ENCODE measurements around the gene TRAF4. TPM values are rescaled to one million over a fixed set of nuclear protein-coding genes. Genes with fewer than 3 reads are reported as not detected.

Gene TRAF4
- total RNA-seq, 2 experiments from 2014 or later: 411 to 416 TPM

DNA sequence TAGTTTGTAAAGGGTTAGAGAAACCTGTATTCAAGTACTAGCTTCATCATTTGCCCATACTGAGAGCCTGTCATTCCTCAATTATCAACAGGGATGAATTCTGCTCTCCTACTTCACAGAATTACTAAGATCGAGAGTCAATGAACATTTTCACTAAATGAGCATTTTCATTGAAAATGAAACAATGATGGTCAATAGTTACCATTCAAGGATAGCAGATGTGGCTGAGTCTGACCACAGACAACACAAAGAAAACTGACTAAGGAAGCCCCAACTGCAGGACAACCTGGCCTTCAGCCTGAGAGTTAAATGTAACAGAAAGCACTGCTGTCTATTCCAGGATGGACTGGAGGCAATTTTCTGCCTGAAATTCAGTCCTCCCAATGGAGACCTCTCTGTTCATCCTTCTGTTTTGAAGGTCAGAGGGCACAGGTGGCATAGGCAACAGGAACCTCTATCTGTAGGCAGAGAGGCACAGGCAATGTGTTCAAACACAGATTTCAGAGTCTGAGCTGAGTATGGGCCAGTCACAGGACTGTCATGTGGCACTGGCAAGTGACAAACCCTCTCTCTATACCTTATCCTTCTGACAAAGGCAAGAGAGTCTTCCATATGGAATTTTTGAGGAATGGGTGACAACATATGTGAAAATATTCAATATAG lies 19.5 kb downstream of the TRAF4 start:
- H3K9me3 Mint-ChIP-seq: no peaks in the 10 kb centered on the region
- no peak for TF ChIP-seq CTCF (IDR thresholded peaks at IDR 0.05)
- no peak for DNase-seq

DNA sequence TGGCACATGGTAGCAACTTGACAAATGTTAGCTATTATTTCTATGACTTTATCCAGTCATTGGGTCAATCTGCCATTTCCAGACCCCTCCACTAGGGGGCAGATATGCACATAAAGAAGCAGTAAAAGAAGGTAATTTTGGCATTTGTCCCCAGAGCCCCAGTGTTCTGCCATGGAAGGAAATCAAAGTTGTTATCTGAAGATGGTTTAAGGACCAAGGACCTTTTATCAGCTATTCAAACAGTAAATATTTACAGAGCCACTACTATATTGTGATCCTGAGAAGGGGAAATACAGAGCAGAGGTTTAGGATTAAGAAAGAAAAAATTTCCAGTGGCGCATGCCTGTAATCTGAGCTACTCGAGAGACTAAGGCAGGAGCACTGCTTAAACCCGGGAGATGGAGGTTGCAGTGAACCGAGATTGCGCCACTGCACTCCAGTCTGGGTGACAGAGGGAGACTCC lies 20.0 kb downstream of the TRAF4 start:
- no peaks in the 10 kb centered on the region for H3K9me3 ChIP-seq (ENCODE audit: control insufficient read depth in 1 of 2, insufficient read depth in 1 of 2, low read length in 2 of 2)
- H3K4me1 ChIP-seq (ENCODE audit: insufficient read depth, low read length): no peaks in the 10 kb centered on the region
- H3K4me1 Mint-ChIP-seq (ENCODE audit: low read depth): peaks cover 8% of the 10 kb centered on the region
- peak overlapping the region; percentile 7 for H3K27ac Mint-ChIP-seq
- no peaks in the 10 kb centered on the region for H3K9me3 Mint-ChIP-seq
- ChIA-PET CTCF (interaction anchor here (0.6 to 6.6 kb wide), 48 partner anchors 9 to 353 kb away, joined by 3 to 70 read pairs (median 4); partner anchors contain the start of genes DHRS13, FAM222B, FLOT2 and NEK8), POLR2A (interaction anchor here (0.6 to 2.3 kb wide), 11 partner anchors 21 to 190 kb away, joined by 3 to 31 read pairs (median 5); partner anchors contain the start of genes FAM222B, FLOT2, NEK8 and RPL23A)
- H3K36me3 ChIP-seq (ENCODE audit: insufficient read depth, low read length): peaks cover 49% of the 10 kb centered on the region
- H3K27me3 Mint-ChIP-seq: no peaks in the 10 kb centered on the region
- peak; percentile 97 for TF ChIP-seq CTCF (IDR thresholded peaks at IDR 0.05)
- no peak overlapping the region for H3K4me3 ChIP-seq (ENCODE audit: low read length)
- intact Hi-C loops (cut with DNase I, micrococcal nuclease): loop anchor here (1.0 to 10.0 kb wide), 8 partner anchors 37 to 351 kb away; partner anchors contain the start of genes NEK8 (in 2 of the 2), TLCD1 (in 2 of the 2), DHRS13 (in 1 of the 2) and FAM222B (in 1 of the 2)
- H3K27ac ChIP-seq (ENCODE audit: low read depth in 1 of 2, low read length in 2 of 2): no peak overlapping the region
- H3K36me3 Mint-ChIP-seq (ENCODE audit: low read depth): peaks cover 47% of the 10 kb centered on the region
- peak; percentile 61 to 85 (median 76) for DNase-seq
- H3K27me3 ChIP-seq (ENCODE audit: control insufficient read depth in 1 of 2, insufficient read depth in 2 of 2, low read length in 2 of 2): no peaks in the 10 kb centered on the region
- H3K4me3 Mint-ChIP-seq: no peak overlapping the region
- peak; percentile 89 for ATAC-seq (ENCODE audit: poor library complexity)

More for the DNA sequence above, 19.5 kb downstream of the TRAF4 start:
- no peak overlapping the region for H3K4me3 Mint-ChIP-seq
- Histone ChIP-seq H3K27ac (ENCODE audit: low read depth in 1 of 2, low read length in 2 of 2) (no peak overlapping the region), H3K4me3 (ENCODE audit: low read length) (no peak overlapping the region), H3K9me3 (ENCODE audit: control insufficient read depth in 1 of 2, insufficient read depth in 1 of 2, low read length in 2 of 2) (no peaks in the 10 kb centered on the region), H3K4me1 (ENCODE audit: insufficient read depth, low read length) (no peaks in the 10 kb centered on the region), H3K36me3 (ENCODE audit: insufficient read depth, low read length) (peaks cover 55% of the 10 kb centered on the region), H3K27me3 (ENCODE audit: control insufficient read depth in 1 of 2, insufficient read depth in 2 of 2, low read length in 2 of 2) (no peaks in the 10 kb centered on the region)
- H3K4me1 Mint-ChIP-seq (ENCODE audit: low read depth): peaks cover 8% of the 10 kb centered on the region
- intact Hi-C loops (cut with DNase I, micrococcal nuclease): loop anchor here (1.0 to 10.0 kb wide), 8 partner anchors 36 to 352 kb away; partner anchors contain the start of genes NEK8 (in 2 of the 2), TLCD1 (in 2 of the 2), DHRS13 (in 1 of the 2) and FAM222B (in 1 of the 2)
- H3K27me3 Mint-ChIP-seq: no peaks in the 10 kb centered on the region
- peak; percentile 32 for ATAC-seq (ENCODE audit: poor library complexity)
- peak overlapping the region; percentile 7 for H3K27ac Mint-ChIP-seq
- peaks cover 53% of the 10 kb centered on the region for H3K36me3 Mint-ChIP-seq (ENCODE audit: low read depth)
- CTCF ChIA-PET: interaction anchor here (0.6 to 6.6 kb wide), 47 partner anchors 9 to 354 kb away, joined by 3 to 70 read pairs (median 4); partner anchors contain the start of genes DHRS13, FAM222B, FLOT2 and NEK8
- POLR2A ChIA-PET: interaction anchor here (0.6 to 2.3 kb wide), 9 partner anchors 20 to 190 kb away, joined by 3 to 31 read pairs (median 7); partner anchors contain the start of genes FAM222B, FLOT2, NEK8 and TLCD1

GRCh38 chr17:28765038-28765437 lies 21.2 kb downstream of the TRAF4 start:
- H3K27ac ChIP-seq (ENCODE audit: low read depth in 1 of 2, low read length in 2 of 2): no peak overlapping the region
- H3K4me3 Mint-ChIP-seq: no peak overlapping the region
- TF ChIP-seq CTCF (IDR thresholded peaks at IDR 0.05): no peak
- no peaks in the 10 kb centered on the region for H3K27me3 Mint-ChIP-seq
- CTCF ChIA-PET: interaction anchor here (1.3 to 6.6 kb wide), 6 partner anchors 7 to 352 kb away, joined by 3 to 70 read pairs (median 16); partner anchors contain the start of genes FAM222B, NEK8 and TLCD1
- no peak overlapping the region for H3K4me3 ChIP-seq (ENCODE audit: low read length)
- intact Hi-C loops (cut with DNase I, micrococcal nuclease): loop anchor here (5.0 to 10.0 kb wide), 3 partner anchors 42 to 350 kb away; partner anchors contain the start of gene FAM222B (in 1 of the 2)
- no peaks in the 10 kb centered on the region for H3K9me3 Mint-ChIP-seq
- H3K36me3 Mint-ChIP-seq (ENCODE audit: low read depth): peaks cover 40% of the 10 kb centered on the region
- peak overlapping the region; percentile 33 for H3K27ac Mint-ChIP-seq
- H3K9me3 ChIP-seq (ENCODE audit: control insufficient read depth in 1 of 2, insufficient read depth in 1 of 2, low read length in 2 of 2): no peaks in the 10 kb centered on the region
- no peaks in the 10 kb centered on the region for H3K27me3 ChIP-seq (ENCODE audit: control insufficient read depth in 1 of 2, insufficient read depth in 2 of 2, low read length in 2 of 2)
- peaks cover 14% of the 10 kb centered on the region for H3K4me1 Mint-ChIP-seq (ENCODE audit: low read depth)
- no peak for ATAC-seq (ENCODE audit: poor library complexity)
- POLR2A ChIA-PET: interaction anchor here (1.5 kb wide), 2 partner anchors 46 to 54 kb away, joined by 3 to 4 read pairs; partner anchors contain the start of genes PROCA1 and RPL23A
- peaks cover 37% of the 10 kb centered on the region for H3K36me3 ChIP-seq (ENCODE audit: insufficient read depth, low read length)
- DNase-seq: no peak
- H3K4me1 ChIP-seq (ENCODE audit: insufficient read depth, low read length): no peaks in the 10 kb centered on the region

Data from CD4-positive, alpha-beta T cell (primary cell).